ENCODE measurements around the gene MSANTD3. TPM values are rescaled to one million over a fixed set of nuclear protein-coding genes. Genes with fewer than 3 reads are reported as not detected.
A peak's percentile ranks its signal among the peaks of the same experiment; 100 is the strongest.

MSANTD3 gene
- total and polyA plus RNA-seq, 9 of the 15 experiments (the other 6 are each of a cell fraction or from before 2014, with no cell fraction given): 9.4 to 28.7 (median 22.3) TPM

GRCh38 chr9:100428871-100429654, 2.1 kb downstream of the MSANTD3 start (continued):
- TF ChIP-seq ZMIZ1 (IDR thresholded peaks at IDR 0.05; ENCODE audit: low read depth in 2 of 2, low read length in 2 of 2) (no peak), ZNF445 (CRISPR knock-in tag; IDR thresholded peaks at IDR 0.05; ENCODE audit: low read depth) (no peak), FIP1L1 (IDR thresholded peaks at IDR 0.05; ENCODE audit: low read depth, low read length, poor library complexity, severe bottlenecking) (no peak), NKRF (IDR thresholded peaks at IDR 0.05; ENCODE audit: borderline replicate concordance) (no peak), EWSR1 (IDR thresholded peaks at IDR 0.05; ENCODE audit: borderline replicate concordance, low read depth, partially characterized antibody) (no peak), CEBPG (CRISPR knock-in tag; IDR thresholded peaks at IDR 0.05) (no peak), CEBPG (tag; conservative IDR thresholded peaks at IDR 0.05 in 1 of 2, IDR thresholded peaks at IDR 0.05 in 1 of 2) (no peak), MECOM (CRISPR knock-in tag; IDR thresholded peaks at IDR 0.05) (no peak), RBM17 (IDR thresholded peaks at IDR 0.05; ENCODE audit: borderline replicate concordance, low read depth, low read length) (no peak), CREB3L1 (IDR thresholded peaks at IDR 0.05; ENCODE audit: borderline replicate concordance, low read depth) (no peak), SRSF7 (optimal IDR thresholded peaks at IDR 0.05; ENCODE audit: low read depth, low read length) (no peak), CEBPZ (IDR thresholded peaks at IDR 0.05; ENCODE audit: borderline replicate concordance, low read depth, low read length) (no peak), C11orf30 (IDR thresholded peaks at IDR 0.05; ENCODE audit: low read depth) (peak; percentile 88), SMARCB1 (IDR thresholded peaks at IDR 0.05; ENCODE audit: insufficient read length, low read depth) (no peak), MYBL2 (IDR thresholded peaks at IDR 0.05; ENCODE audit: low read depth) (no peak), MYBL2 (CRISPR knock-in tag; IDR thresholded peaks at IDR 0.05; ENCODE audit: borderline replicate concordance) (no peak)

Measured in K562 (cell line).